GM18907 (cell line): Measurements from ENCODE around the gene NIPSNAP2.
"Not testable (repeated sequence)": the region's sequence is repeated elsewhere in the genome, so short reads cannot be mapped to it uniquely, and the experiment has no call there.

Source experiments
- ATAC-seq: cut with Tn5 transposase; IDR thresholded peaks from one replicate; pipeline ENCODE4 v1.9.1; 2021; ENCODE audit warnings: mild to moderate bottlenecking, moderate library complexity; ENCODE audit not compliant: unreplicated experiment

NIPSNAP2 gene

GRCh38 chr7:55964261-55965099, at the start of gene NIPSNAP2:
TSS of gene NIPSNAP2 (plus strand) at chr7:55964585. CDS start at chr7:55964610, 25 bp downstream.
- peak; percentile 83 for ATAC-seq

- ATAC-seq, result no peak
Observed at GRCh38 chr7:55917771-55918170, 46.6 kb upstream of the NIPSNAP2 start.

GRCh38 chr7:55928006-55928767, 36.2 kb upstream of the NIPSNAP2 start:
- no peak for ATAC-seq

GRCh38 chr7:55931421-55932151, 32.8 kb upstream of the NIPSNAP2 start:
- no peak for ATAC-seq

- ATAC-seq, result no peak
Observed at GRCh38 chr7:55939514-55940123, 24.8 kb upstream of the NIPSNAP2 start.

GRCh38 chr7:55946545-55946944, 17.8 kb upstream of the NIPSNAP2 start:
- ATAC-seq, result no peak

GRCh38 chr7:55951637-55952351, 12.6 kb upstream of the NIPSNAP2 start, which contains the start of gene MRPS17:
TSS of gene MRPS17 (plus strand) at chr7:55951877. CDS start at chr7:55953196, 1,319 bp downstream.
- peak; percentile 100 for ATAC-seq

GRCh38 chr7:55952352-55952671, 12.1 kb upstream of the NIPSNAP2 start:
- not testable (repeated sequence) for ATAC-seq

- ATAC-seq, result no peak
Observed at GRCh38 chr7:55953707-55954475, 10.5 kb upstream of the NIPSNAP2 start.

GRCh38 chr7:55957190-55957589, 7.2 kb upstream of the NIPSNAP2 start:
- no peak for ATAC-seq

- no peak for ATAC-seq
Observed at GRCh38 chr7:55962014-55962413, 2.4 kb upstream of the NIPSNAP2 start.

- no peak for ATAC-seq
Observed at GRCh38 chr7:55963584-55964168, 709 bp upstream of the NIPSNAP2 start.

- ATAC-seq, result no peak
Observed at GRCh38 chr7:55965100-55965470, 700 bp downstream of the NIPSNAP2 start.

GRCh38 chr7:55965805-55966421, 1.5 kb downstream of the NIPSNAP2 start:
- ATAC-seq, result no peak

GRCh38 chr7:55966851-55967250, 2.5 kb downstream of the NIPSNAP2 start:
- no peak for ATAC-seq

GRCh38 chr7:55969391-55969790, 5.0 kb downstream of the NIPSNAP2 start:
- ATAC-seq, result no peak

GRCh38 chr7:55970561-55970960, 6.2 kb downstream of the NIPSNAP2 start:
- no peak for ATAC-seq

GRCh38 chr7:55970978-55971377, 6.6 kb downstream of the NIPSNAP2 start:
- no peak for ATAC-seq

- no peak for ATAC-seq
Observed at GRCh38 chr7:55973747-55974250, 9.4 kb downstream of the NIPSNAP2 start.
